Nasal cavity respiratory epithelium epithelial cell of viscerocranial mucosa (primary cell): ENCODE results near the gene MEF2A. TPM values are rescaled to one million over a fixed set of nuclear protein-coding genes. Genes with fewer than 3 reads are reported as not detected.

ENCODE experiments used
- total RNA-seq: library from RNA; depleted of rRNA; stranded (reverse); fragments of >200 nt; gene quantifications from 2 replicates; pipeline ENCODE4 v1.2.3, GENCODE V29; 2014

The MEF2A gene
- 16.7 and 47.3 TPM in 2 replicates for total RNA-seq

GRCh38 chr15:99565299-99566156 lies at the start of gene MEF2A:
TSS of gene MEF2A (plus strand) at chr15:99565984. CDS start at chr15:99633120, 67,136 bp downstream.

GRCh38 chr15:99733268-99734039 lies 167.7 kb downstream of the MEF2A start, which contains the start of gene LYSMD4:
TSS of gene LYSMD4 (minus strand) at chr15:99733437. CDS start at chr15:99731999, 1,438 bp downstream.

Other genes with a start within 250 kb of the MEF2A start
- 12.3 and 13.2 TPM in 2 replicates for gene LYSMD4, start 167.5 kb downstream of the MEF2A start, total RNA-seq